ENCODE measurements around the gene SEPSECS. TPM values are rescaled to one million over a fixed set of nuclear protein-coding genes. Genes with fewer than 3 reads are reported as not detected.

Gene SEPSECS
- total and polyA plus RNA-seq, 2 of the 8 experiments (the other 6 are each of a cell fraction or from before 2014, with no cell fraction given), result 1.9 to 4.1 TPM

- Histone ChIP-seq H2BK20ac (ENCODE audit: low read length) (no peak overlapping the region), H3K9ac (replicated peaks in 1 of 4; ENCODE audit: extremely low read depth in 1 of 4, low read depth in 3 of 4, low read length in 3 of 4) (no peak overlapping the region), H3K23me2 (ENCODE audit: low read depth, low read length) (no peaks in the 10 kb centered on the region), H4K20me1 (replicated peaks in 1 of 2; ENCODE audit: control insufficient read depth in 1 of 2, insufficient read depth in 2 of 2, low read length in 2 of 2) (no peaks in the 10 kb centered on the region), H4K5ac (ENCODE audit: insufficient read length, low read depth, low read length) (no peak overlapping the region), H3K23ac (ENCODE audit: insufficient read length) (no peak overlapping the region), H3K56ac (replicated peaks; ENCODE audit: insufficient read length, low read depth, low read length) (no peak overlapping the region), H3K4me1 (replicated peaks in 1 of 4; ENCODE audit: control insufficient read depth in 3 of 4, insufficient read depth in 4 of 4, low read length in 3 of 4) (no peaks in the 10 kb centered on the region), H3K4ac (replicated peaks; ENCODE audit: insufficient read length, low read depth, low read length) (no peak overlapping the region), H2BK12ac (ENCODE audit: low read depth, low read length) (no peak overlapping the region), H3K9me3 (ENCODE audit: insufficient read depth in 2 of 2, low read depth in 1 of 2, low read length in 1 of 2) (no peaks in the 10 kb centered on the region), H3K79me2 (ENCODE audit: control insufficient read depth in 1 of 2, insufficient read depth in 2 of 2, low read length in 2 of 2) (no peaks in the 10 kb centered on the region), H3K36me3 (ENCODE audit: control insufficient read depth in 2 of 4, insufficient read depth in 4 of 4, low read length in 3 of 4) (no peaks in the 10 kb centered on the region), H3K4me3 (ENCODE audit: extremely low read depth in 1 of 4, insufficient read depth in 2 of 4, low read depth in 3 of 4, low read length in 4 of 4) (no peak overlapping the region), H2BK120ac (replicated peaks; ENCODE audit: low read depth, low read length) (no peak overlapping the region), H3K27ac (ENCODE audit: low read depth, low read length) (no peak overlapping the region), H2BK15ac (ENCODE audit: low read length) (no peak overlapping the region), H3K79me1 (ENCODE audit: low read depth, low read length) (no peaks in the 10 kb centered on the region), H2AK5ac (ENCODE audit: low read depth, low read length) (no peak overlapping the region), H4K8ac (ENCODE audit: extremely low read depth, insufficient read depth, low read length) (no peak overlapping the region), H3K27me3 (replicated peaks in 1 of 4; ENCODE audit: control insufficient read depth in 3 of 4, extremely low read depth in 1 of 4, insufficient read depth in 3 of 4, low read length in 3 of 4) (no peaks in the 10 kb centered on the region), H4K91ac (replicated peaks; ENCODE audit: insufficient read length, low read length) (no peak overlapping the region), H3K14ac (ENCODE audit: insufficient read length) (no peak overlapping the region), H3K18ac (ENCODE audit: extremely low read depth, low read length) (no peak overlapping the region), H2AFZ (ENCODE audit: low read length) (no peak overlapping the region), H2BK5ac (ENCODE audit: low read depth, low read length) (no peak overlapping the region), H3K4me2 (ENCODE audit: insufficient read depth in 1 of 2, low read depth in 2 of 2, low read length in 2 of 2) (no peak overlapping the region)
- ChIA-PET POLR2A (ENCODE audit: partially characterized antibody) (no interaction called here), CTCF (ENCODE audit: partially characterized antibody) (interaction anchor here (0.6 to 1.1 kb wide), 2 partner anchors 9 to 190 kb away, joined by 3 to 5 read pairs; no protein-coding TSS in a partner anchor)
- FAIRE-seq, result no peak
- TF ChIP-seq SIX5 (IDR thresholded peaks at IDR 0.05; ENCODE audit: low read depth, low read length) (no peak), TAF7 (optimal IDR thresholded peaks at IDR 0.05; ENCODE audit: borderline replicate concordance, low read depth, low read length) (no peak), SRF (IDR thresholded peaks at IDR 0.05; ENCODE audit: low read depth, low read length) (no peak), EZH2 (IDR thresholded peaks at IDR 0.05; ENCODE audit: low read depth, low read length, severe bottlenecking) (no peak), CREB1 (IDR thresholded peaks at IDR 0.05) (no peak), PHF8 (conservative IDR thresholded peaks at IDR 0.05; ENCODE audit: low read depth, low read length) (no peak)
- WGBS, 2 experiments (ENCODE audit: extremely low coverage in 1 of 2, insufficient coverage in 1 of 2, insufficient read length in 1 of 2, insufficient replicate concordance in 2 of 2, low coverage in 1 of 2, low lambda C conversion rate in 2 of 2, missing lambda C conversion rate in 1 of 2), result 87% methylated on average over 11 of the region's 11 CpGs; no CpG with 5 or more reads in 1 of the 2 experiments
- no peak for DNase-seq (ENCODE audit: low read depth in 1 of 2, low spot score in 2 of 2)
These were observed 11.1 kb upstream of the SEPSECS start for GRCh38 chr4:25171201-25171865.

All from H1 (cell line).